HG03139 (cell line): ENCODE results near the gene JAK1.

Experiments
- ATAC-seq: cut with Tn5 transposase; IDR thresholded peaks from one replicate; pipeline ENCODE4 v1.9.1; 2021; ENCODE audit not compliant: unreplicated experiment

JAK1 gene

DNA sequence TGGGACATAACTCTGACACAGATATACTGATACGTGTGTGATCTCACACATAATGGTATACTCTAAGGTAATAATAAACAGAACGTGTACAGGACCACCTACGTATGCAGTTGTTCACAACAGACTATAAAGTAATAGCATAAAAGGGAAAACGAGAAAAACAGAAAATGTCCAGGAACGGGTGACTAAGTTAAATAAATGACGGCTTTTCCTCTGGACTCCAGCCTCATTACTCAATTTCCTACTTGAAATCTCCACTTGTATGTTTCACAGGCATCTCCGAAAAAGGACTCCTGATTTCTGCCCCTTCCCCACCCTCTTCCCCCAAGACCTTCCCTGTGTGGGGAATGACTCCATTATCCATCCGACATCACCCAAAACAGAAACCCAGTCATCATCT, 95.1 kb downstream of the JAK1 start:
- no peak for ATAC-seq

DNA sequence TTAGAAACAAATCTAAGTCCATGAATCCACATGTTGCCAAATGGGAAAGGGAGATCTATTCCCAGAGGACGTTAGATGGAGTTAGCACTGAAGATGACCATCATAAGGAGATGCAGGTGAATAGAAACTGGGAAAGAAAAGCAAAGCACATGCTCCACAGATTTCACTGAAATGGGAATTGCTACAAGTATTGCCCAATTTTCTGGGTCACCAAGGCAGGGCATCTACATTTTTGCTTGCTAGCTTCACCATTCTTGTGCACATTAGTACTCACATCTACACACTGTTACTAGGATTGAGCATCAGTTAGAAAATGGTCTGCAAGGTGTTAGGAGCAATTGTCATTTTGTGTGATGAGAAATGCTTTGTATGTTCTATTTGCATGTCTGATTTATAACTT, 99.1 kb downstream of the JAK1 start:
- ATAC-seq: no peak

DNA sequence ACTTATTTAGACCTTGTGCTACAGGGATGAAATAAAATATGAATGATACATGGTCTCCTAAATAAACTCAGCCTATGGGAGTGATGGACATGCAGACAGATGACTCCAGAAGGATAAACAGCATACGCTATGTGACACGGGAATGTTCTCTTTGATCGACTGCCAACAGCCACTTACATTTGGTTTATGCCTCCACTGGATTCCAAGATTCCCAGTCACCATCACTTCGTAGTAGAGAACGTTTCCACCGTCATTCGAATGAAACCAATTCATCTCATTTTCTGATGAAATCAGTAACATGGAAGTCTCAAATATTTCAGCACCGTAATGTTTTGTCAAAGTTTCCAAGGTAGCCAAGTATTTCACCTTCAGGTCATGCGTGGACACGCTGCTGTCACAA, 99.7 kb downstream of the JAK1 start:
- ATAC-seq: no peak

DNA sequence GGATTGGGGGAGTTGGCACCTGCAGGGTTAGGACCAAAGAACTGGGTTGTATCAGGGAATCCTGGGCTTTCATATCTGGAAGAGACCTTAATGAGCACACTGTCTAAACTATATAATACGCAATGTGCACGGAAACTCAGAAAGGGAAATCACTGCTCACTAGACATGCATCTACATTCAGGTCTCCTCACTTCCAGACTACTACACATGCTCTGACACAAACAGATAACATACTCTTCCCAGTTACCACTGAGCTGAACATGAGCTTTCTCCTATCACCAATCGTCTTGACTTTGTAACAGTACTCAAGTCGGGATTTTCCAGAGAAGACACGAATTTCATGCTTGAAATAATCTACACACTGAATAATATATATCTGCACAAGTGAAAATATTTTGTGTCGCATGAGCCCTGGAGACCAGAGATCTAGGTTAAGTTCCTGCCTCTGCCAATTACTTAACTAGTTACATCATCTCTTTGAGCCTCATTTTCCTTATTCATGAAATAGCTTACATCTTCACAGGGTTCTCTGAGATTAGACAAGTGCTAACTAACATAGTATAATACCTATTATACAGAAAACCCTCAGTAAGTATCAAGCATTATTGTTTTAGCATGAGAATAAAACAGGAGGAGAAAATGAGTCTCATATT, 101.1 kb downstream of the JAK1 start:
- no peak for ATAC-seq

DNA sequence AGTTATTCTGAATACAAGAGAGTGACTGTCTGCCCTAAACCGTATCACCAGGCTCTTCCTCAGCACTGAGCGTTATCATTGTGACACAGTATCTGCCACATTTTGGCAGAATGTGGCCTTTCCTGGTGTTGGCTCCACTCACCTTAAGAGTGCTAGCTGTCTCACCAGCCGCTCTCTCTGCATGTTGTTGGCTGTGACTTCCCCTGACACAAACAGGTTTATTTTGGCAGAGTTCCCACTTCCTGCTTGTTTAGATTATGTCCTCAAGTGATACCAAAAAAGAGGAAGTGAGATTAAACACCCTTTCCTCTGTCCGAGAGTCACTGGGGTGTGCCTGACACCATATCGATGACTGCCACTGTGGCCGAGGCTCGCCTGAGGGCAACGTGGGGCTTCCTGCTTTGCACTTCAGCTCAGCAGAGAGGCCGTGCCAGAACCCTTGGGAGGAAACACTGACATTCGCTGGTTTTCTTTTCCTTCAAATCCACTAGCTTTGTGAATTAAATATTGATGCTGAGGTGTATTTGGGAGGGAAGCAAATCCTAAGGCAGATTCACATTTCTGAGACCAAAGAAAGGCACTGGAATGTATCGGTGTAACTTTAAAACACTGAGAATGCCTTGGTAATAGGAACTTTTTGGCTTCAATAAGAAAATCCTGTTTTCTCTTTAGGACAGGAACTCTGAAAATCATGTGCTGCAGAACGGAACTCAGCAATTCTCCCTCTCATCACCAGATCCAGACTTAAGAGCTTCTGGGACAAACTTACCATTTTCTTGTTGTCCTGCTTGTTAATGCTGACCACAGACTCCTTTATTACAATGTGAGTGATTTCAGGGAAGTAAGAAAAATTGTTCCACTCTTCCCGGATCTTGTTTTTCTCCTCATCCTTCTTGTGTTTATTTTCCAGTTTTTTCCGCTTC, 102.1 kb downstream of the JAK1 start:
- peak; percentile 100 for ATAC-seq

DNA sequence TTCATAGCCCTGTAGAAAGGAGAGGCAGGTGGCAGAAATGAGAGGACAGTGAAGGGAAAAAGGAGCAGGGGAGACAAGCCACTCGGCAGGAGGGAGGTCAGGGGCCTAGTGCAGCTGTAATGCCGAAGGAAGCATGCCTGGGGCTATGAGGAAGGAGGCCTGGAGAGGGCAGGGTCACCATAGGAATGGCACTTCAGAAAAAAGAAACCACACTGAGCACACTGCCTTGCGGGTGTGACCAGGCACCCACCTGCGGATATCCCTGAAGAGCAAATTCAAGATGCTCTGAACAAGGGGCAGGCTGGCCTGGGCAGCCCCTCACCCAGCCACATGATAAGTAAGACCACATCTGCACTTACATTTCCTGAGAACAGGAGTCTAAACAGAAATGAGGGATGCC, 104.7 kb downstream of the JAK1 start:
- no peak for ATAC-seq

DNA sequence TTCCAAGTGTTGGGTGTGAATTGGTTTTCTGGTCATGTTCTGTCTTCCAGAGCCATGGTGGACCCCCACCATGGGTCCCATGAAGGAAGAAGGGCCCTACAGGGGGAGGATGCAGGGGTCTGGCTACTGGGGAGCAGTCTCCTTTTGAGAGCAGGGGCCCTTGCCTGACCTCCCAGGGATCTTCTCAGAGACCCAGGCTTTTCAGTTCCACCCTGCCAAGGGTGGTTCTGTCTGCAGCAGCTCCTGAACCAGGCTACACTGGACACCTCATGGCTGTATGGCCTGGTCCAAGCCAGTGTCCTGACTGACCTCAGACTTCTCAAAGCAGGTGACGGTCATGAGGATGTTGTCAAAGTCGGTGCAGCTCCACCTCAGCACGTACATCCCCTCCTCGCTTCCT, 109.0 kb downstream of the JAK1 start:
- no peak for ATAC-seq

DNA sequence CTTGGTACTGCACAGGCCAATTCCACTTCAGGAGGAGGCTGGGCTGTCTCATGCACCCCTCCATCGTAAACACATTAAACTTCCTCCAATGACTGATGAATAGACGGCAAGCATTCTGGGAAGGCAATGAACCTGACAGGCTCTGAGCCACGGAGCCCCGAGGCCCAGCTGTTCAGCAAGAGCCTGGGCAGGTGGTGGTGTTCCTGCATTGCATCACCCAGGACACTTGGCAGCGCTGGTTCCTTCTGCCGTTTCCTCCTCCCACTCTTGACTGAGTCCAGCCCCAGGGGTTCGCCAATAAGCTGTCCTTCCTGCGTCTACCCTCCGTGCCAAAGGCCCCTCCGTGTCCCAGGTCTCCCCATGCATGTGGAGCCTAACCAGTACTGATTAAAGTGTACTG, 109.8 kb downstream of the JAK1 start:
- no peak for ATAC-seq

DNA sequence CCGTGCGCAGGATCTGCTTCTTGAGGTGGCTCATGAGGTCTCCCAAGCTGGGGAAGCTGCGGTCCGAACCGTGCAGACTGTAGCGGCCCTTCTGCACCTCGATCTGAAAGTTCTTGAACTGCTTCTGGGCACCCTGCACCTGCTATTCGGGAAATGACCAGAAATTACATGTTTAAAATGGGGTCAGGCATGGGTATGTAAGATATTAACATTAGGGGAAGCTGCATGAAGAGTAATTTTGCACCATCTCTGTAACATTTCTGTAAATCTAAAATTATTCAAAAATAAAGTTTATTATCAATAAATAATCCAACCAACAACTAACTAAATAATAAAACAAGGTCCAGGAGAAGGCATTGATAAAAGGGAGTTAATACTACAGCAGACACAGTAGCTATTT, 110.8 kb downstream of the JAK1 start:
- no peak for ATAC-seq

DNA sequence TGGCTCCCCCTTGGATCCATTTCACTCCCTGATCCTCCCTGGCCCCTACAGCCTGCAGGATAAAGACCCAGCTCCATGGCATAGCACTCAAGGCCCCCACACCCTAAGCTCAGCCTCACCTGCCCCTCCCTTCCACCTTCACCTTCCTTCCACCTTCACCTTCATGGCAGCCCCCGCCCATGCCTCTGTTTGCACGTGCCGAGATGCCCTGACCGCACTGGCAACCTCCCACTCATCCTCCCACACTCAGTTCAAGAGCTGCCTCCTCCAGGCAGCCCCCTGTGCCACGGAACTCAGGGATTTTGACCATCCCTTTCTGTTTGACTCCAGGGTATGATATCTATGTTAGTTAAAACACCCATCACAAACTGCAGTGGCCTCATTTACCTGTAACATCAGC, 111.7 kb downstream of the JAK1 start:
- no peak for ATAC-seq

DNA sequence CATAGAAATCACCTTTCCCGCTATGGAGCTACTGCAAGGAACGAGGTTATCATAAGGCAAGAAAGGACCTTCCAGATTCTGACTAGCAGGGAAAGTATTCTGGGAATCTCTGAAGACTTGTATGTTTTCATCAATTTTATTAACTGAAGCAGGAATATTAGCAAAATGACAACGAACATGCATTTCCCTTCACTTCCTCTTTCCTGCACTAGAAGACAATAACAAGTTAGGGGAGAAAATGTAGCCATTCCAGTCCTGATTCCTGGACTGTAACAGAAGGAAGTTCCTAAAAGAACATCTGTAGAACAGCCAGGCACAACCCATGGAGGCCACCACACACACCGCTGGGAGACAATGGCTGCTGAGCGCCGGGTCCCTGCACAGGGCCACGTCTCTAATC, 114.7 kb downstream of the JAK1 start:
- no peak for ATAC-seq

DNA sequence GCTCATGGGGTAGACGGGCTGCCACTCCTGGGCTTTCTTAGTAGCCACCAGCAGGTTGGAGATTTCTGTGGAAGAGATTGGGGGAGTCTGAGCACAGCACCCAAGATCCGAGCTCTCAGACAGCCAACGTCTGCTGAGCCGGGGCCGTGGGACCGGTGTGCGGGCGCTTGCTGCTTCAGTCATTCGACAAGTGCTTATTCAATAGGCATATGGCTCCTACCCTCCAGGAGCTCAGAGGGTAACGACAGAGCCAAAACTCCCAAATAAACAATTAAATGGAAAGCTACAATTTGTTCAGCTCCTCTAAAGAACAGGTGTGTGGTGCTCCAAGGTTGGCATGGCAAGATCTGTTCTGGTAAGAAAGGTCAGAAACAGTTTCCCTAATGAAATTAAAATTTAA, 115.5 kb downstream of the JAK1 start:
- ATAC-seq: no peak

DNA sequence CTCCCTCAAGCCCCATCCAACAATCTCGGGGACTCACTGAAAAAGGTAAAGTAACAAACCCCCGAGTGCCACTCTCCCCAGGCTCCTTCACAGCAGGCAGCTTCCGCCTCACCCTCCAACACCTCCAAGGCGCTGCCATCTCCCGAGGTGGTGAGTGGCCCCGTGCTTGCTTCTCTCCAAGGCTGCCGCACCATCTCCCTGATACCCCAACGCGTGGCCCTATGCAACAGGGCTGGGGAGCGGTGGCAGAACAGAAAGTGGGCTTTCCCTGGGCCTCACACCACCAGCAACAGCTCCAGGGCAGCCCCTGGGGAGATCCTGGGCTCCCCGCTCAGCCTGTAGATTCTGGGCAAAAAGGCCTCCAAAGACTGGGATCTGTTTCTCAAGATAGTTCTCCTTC, 116.4 kb downstream of the JAK1 start:
- ATAC-seq: no peak

DNA sequence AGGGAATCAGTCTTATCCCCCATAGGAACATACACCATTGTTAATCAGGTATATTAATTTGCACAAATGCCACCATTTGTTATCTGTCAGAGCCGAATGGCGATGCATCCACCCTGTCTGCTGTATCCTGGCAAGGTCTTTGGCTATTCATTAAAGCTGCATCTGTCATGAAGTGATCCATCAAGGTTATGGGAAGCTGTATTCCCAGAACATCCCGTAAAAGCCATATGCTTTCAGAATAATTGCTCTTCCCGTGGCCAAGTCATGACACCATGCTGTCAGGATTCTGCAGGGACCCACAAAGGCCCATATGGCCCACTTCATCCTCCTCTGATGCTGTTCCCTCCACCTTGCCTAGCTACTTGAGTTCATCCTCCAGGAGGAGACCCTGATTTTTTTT, 117.5 kb downstream of the JAK1 start:
- ATAC-seq: no peak

DNA sequence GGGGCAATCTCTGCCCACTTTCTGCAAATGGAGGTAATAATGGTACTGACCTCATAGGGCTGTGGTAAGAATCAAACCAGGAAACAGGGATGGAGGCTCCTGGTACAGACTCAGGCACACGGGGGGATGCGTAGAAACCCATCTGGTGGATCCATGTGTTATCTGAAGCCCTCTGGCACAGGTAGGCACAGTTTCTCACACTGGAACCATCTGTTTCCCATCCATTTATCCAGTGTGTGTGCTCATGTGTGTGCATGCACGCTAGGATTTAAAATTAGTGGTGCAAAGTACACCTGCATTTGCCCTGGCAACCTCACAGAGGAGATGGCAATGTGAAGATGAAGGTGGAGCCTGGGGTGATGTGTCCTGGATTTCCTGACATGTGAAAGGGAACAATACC, 118.2 kb downstream of the JAK1 start:
- ATAC-seq: no peak

DNA sequence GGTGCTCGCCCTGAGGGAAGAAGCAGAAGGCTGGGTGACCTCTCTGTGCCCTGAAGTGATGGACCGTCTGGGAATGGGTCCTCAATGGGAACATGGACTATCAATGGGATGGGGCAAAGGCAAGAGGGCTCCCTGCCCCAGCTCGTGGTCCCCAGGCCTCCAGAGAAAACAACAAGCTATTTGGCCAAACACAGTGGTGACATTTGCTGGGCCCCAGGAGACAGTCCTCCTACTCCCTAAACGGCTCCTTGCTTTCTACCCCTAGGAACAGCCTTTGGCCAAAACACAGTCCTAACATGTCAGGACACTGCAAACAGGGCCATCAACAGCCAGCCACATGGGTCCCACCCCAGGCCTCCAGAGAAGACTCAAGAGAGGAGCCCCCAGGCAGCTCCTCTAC, 118.7 kb downstream of the JAK1 start:
- no peak for ATAC-seq

DNA sequence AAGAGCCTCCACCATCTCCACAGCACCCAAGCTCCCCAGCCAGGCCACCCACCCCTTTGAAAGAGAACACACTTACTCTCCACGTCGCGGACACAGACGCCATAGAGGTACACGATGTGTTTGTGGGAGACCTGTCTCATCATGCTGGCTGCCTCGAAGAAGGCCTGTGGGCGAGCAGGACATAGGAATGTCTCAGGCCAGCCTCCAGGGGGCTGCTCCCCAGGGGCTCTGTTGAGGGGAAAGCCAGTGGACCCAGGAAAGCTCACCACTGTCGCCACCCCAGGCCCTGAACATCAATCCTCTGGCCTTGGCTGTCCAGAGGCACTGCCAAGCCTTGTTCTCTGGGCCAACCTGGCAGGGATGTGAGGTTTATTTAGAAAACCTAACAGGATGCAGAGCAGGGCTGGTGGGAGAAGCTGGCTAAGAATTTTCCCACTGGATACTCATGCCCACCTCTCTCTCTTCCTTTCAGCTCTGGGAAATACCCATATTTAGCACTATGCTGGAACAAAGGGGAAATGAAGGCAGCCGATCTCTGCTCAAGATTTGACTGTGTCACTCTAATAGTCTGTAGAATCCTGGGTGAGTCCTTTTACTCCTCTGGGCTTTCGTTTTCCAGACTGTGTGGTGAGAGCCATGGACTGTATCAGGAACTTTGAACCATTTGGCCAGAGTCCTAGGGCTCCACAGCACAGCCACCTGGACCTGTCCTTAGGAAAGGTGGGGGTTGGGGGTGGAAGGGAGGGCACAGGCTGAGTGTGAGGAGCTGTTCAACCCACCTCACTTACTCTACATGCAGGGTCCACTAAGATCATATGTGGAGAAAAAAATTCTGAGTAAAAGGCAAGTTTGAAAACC, 119.5 kb downstream of the JAK1 start:
- no peak for ATAC-seq

DNA sequence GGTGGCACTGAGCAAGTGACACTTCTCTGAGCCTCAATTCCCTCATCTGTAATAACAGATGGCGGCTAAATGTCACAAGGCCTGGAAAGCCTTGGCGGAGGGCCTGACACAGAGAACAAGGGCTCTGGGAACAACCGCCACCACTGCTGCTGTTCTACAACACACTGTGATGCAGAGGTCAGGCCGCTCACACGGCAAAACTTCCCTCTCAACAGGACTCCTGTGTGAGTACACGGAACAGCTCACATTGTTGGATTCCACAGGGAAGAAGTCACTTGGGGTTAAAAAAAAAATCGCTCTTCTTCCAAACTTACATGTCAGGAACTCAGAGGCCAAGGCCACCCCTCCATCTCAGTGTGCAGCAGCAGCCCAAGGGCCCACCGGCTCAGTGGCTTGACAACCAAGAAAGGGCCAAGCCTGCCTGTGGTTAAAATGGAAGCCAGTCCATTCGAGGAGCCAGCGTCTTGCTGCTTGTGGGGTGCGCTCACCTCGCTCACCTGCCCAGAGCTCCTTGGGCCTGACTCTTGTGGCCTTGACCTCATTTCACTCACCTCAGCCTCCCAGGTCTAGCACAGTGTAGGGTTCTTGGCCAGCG, 120.4 kb downstream of the JAK1 start:
- ATAC-seq: no peak

DNA sequence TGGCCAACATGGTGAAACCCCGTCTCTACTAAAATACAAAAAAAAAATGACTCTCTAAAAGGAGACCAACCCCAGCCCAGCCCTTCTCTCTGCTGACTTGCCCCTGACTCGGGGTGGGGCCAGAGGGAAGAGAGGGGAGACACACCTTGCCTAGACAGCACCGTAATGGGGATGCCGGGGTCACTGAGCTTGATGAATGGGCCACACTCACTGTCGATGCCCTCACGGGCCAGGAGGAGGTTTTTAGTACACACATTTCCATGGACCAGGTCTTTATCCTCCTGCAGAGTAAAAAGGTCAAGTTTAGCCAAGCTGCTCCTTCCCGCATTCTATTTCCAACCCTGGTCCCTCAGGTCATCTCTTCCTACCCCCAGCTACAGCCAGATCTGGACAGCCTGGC, 121.7 kb downstream of the JAK1 start:
- ATAC-seq: no peak

DNA sequence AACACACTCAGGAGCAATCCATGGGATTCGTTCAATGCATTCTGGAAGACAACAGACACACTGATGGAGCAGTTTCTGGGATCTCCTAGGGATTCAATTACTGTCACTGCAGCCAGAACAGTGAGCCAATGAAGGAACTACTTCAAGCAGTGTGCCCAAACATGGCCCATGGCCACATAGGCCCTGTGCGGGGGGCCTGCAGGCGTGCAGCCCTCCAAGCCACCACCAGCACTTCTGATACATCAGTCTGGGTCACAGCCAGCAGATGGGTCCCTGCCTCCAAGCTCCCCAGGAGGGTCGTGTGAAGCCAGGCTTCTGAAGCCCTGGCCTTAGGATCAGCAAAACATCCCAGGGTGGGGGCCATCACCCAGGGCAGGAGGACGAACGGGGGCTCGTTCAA, 122.2 kb downstream of the JAK1 start:
- ATAC-seq: no peak

DNA sequence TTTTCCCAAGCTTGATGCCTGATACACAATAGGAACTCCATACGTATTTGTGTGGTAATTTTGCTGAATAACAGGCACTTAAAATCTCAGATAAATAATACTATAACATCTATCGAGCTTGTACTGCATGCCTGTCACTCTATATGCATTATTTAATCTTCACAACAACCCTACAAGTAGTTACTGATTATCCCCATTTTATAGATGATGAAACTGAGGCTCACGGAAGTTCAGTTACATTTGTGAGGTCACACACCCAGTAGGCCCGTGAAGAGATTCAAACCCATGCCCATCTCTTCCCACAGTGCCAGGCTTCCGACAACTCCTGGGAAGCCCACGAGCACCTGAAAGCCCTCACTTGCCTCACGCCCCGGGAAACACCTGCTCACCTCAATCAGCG, 122.7 kb downstream of the JAK1 start:
- ATAC-seq: no peak
